HG02943 (cell line): ENCODE data around the gene FAM222B.
"Not testable (repeated sequence)": the region's sequence is repeated elsewhere in the genome, so short reads cannot be mapped to it uniquely, and the experiment has no call there.

Experiments
- ATAC-seq: cut with Tn5 transposase; IDR thresholded peaks from one replicate; pipeline ENCODE4 v1.9.1; 2021; ENCODE audit warnings: mild to moderate bottlenecking, low read depth, moderate library complexity; ENCODE audit not compliant: unreplicated experiment

The FAM222B gene

GRCh38 chr17:28735913-28736769, 106.4 kb downstream of the FAM222B start:
- ATAC-seq, result not testable (repeated sequence)

GRCh38 chr17:28735242-28735722, 107.3 kb downstream of the FAM222B start:
- no peak for ATAC-seq

- no peak for ATAC-seq
Observed at GRCh38 chr17:28734712-28735241, 107.8 kb downstream of the FAM222B start.

GRCh38 chr17:28733346-28733745, 109.2 kb downstream of the FAM222B start:
- no peak for ATAC-seq

- no peak for ATAC-seq
Observed at GRCh38 chr17:28729950-28730330, 112.7 kb downstream of the FAM222B start.

- peak; percentile 41 for ATAC-seq
Observed at GRCh38 chr17:28728364-28729200, 114.0 kb downstream of the FAM222B start, which contains the start of gene NEK8. NEK8 (plus strand) TSS chr17:28728788; CDS start chr17:28728814, 26 bp downstream.

GRCh38 chr17:28726627-28727491, 115.7 kb downstream of the FAM222B start:
- ATAC-seq, result peak; percentile 38

GRCh38 chr17:28726226-28726626, 116.4 kb downstream of the FAM222B start, which contains the start of gene TLCD1:
TLCD1 (minus strand) TSS chr17:28726233; CDS start chr17:28726097, 136 bp downstream.
- ATAC-seq, result no peak

- no peak for ATAC-seq
Observed at GRCh38 chr17:28725660-28726225, 116.8 kb downstream of the FAM222B start.

- ATAC-seq, result no peak
Observed at GRCh38 chr17:28725166-28725659, 117.4 kb downstream of the FAM222B start.

GRCh38 chr17:28724500-28725165, 118.0 kb downstream of the FAM222B start:
- ATAC-seq, result no peak

GRCh38 chr17:28723836-28724499, 118.6 kb downstream of the FAM222B start:
- ATAC-seq, result not testable (repeated sequence)

GRCh38 chr17:28723159-28723835, 119.3 kb downstream of the FAM222B start:
- ATAC-seq, result no peak

GRCh38 chr17:28722417-28723158, 120.0 kb downstream of the FAM222B start:
- no peak for ATAC-seq

GRCh38 chr17:28720997-28721329, 121.6 kb downstream of the FAM222B start:
- not testable (repeated sequence) for ATAC-seq

GRCh38 chr17:28720247-28720996, 122.2 kb downstream of the FAM222B start:
- no peak for ATAC-seq
